HG03103 (cell line): Measurements from ENCODE around the gene SYS1.

ENCODE experiments used
- ATAC-seq: cut with Tn5 transposase; IDR thresholded peaks from one replicate; pipeline ENCODE4 v1.9.1; 2021; ENCODE audit warnings: low read depth; ENCODE audit not compliant: unreplicated experiment

The SYS1 gene

GRCh38 chr20:45409521-45410272 is 46.7 kb downstream of the SYS1 start:
- no peak for ATAC-seq

GRCh38 chr20:45410887-45411286 is 47.9 kb downstream of the SYS1 start:
- no peak for ATAC-seq

- ATAC-seq, result no peak
Observed at GRCh38 chr20:45412653-45413052, 49.7 kb downstream of the SYS1 start.

GRCh38 chr20:45413479-45413878 is 50.5 kb downstream of the SYS1 start:
- ATAC-seq, result no peak

- peak; percentile 62 for ATAC-seq
Observed at GRCh38 chr20:45415822-45416637, 53.1 kb downstream of the SYS1 start, which contains the start of gene PIGT. Gene PIGT, plus strand, starts transcription at chr20:45416141. Its CDS starts 16 bp downstream, at chr20:45416157.

- no peak for ATAC-seq
Observed at GRCh38 chr20:45416917-45417316, 54.0 kb downstream of the SYS1 start.
